HG03135 (cell line): Measurements from ENCODE around the gene OLIG1.

Experiments used
- ATAC-seq: cut with Tn5 transposase; IDR thresholded peaks from one replicate; pipeline ENCODE4 v1.9.1; 2021; ENCODE audit warnings: mild to moderate bottlenecking, moderate library complexity; ENCODE audit not compliant: unreplicated experiment

Gene OLIG1

DNA sequence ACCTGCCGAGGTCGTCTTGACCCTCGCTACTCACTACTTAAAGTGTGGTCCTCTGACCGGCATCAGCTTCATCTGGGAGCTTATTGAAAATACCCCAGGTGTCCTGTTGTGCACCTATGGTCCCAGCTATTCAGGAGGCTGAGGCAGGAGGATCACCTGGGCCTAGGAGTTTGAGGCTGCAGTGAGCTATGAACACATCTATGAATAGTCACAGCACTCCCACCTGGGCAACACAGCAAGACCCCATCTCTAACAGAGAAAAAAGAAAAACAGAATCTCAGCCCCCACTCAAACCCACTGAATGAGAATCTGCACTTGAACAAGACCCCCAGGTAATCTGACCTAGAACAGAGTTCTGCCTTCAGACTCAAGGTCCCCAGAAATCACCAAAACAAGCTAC, 8.7 kb upstream of the OLIG1 start:
- no peak for ATAC-seq

GRCh38 chr21:33063375-33063883, 6.5 kb upstream of the OLIG1 start:
- no peak for ATAC-seq

DNA sequence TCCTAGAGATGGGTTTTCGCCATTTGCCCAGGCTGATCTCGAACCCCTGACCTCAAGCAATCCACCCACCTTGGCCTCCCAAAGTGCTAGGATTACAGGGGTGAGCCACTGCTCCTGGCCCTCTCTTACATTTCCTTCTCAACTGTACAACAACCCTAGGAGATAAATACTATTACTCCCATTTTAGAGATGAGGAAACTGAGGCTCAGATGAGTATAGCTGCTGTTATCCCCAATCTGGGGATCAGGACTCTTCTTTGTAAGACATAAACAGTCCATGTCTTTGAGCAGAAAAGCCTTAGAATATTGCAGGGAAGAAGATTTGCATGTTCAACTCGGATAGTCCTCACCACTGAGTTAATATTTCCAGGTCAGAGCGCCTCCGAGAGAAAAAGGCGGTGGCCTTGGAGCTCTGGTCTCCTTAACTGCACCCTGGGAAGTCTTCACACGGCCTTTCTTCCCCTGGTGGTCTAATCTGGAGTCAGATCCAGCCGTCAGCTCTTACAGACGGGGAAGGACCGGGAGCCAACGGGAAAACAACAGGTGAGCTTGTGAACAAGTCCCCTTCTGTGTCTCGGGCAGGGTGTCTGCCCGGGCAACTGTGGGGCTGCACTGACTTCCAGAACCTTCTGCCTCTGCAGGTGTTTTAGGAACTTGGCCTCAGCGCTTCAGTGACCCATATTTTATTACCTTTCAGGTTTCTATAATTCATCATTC, 5.9 kb upstream of the OLIG1 start:
- no peak for ATAC-seq

GRCh38 chr21:33064623-33065390, 5.1 kb upstream of the OLIG1 start:
- no peak for ATAC-seq

GRCh38 chr21:33067043-33067442, 2.9 kb upstream of the OLIG1 start:
- no peak for ATAC-seq

DNA sequence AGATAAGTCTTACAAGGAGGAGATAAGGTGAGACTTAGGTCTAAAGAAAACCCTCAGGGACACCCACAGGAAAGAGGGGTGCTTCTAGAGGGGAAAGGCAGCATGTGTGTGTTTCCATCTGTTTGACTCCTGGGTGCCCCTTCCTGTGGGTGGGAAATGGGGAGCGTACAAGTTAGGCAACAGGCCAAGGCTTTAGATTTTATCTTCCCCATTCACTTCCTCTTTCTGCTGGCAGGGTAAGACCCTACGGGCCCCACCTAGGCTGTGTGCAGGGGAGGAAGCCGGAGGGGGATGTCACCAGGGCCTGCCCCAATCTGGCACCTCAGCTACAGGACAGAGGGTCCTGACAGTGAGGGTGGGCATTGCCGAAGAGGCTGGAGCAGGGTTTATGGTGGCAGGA, 2.5 kb upstream of the OLIG1 start:
- no peak for ATAC-seq

- ATAC-seq: no peak
Observed at GRCh38 chr21:33069243-33069642, 698 bp upstream of the OLIG1 start.

DNA sequence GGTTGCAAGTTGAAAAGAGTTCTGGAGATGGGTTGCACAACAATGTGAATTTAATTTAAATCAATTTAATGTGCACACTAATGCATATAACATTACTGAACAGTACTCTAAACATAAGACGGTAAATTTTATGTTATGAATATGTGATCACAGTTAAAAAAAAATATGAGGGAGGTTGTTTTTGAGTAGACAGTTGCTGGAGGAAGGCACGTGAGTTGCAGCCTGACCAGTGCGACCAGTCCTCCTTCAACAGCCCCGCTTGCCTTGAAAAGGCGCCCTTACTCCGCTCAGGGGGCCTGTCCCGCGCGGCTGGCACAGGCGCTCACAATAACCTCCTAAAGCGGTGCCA, 322 bp upstream of the OLIG1 start:
- no peak for ATAC-seq

GRCh38 chr21:33070744-33070997, 730 bp downstream of the OLIG1 start:
- ATAC-seq: no peak

- no peak for ATAC-seq
Observed at GRCh38 chr21:33070998-33071769, 1.2 kb downstream of the OLIG1 start.

DNA sequence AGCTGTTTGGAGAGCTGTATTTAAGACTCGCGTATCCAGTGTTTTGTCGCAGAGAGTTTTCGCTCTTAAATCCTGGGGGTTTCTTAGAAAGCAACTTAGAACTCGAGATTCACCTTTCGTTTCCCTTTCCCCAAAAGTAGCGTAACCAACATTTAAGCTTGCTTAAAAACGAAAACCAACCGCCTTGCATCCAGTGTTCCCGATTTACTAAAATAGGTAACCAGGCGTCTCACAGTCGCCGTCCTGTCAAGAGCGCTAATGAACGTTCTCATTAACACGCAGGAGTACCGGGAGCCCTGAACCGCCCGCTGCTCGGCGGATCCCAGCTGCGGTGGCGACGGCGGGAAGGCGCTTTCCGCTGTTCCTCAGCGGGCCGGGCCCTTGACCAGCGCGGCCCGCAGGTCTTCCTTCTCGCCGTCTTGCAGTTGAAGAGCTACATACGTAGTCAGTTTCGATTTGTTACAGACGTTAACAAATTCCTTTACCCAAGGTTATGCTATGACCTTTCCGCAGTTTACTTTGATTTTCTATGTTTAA, 1.9 kb downstream of the OLIG1 start:
- no peak for ATAC-seq

DNA sequence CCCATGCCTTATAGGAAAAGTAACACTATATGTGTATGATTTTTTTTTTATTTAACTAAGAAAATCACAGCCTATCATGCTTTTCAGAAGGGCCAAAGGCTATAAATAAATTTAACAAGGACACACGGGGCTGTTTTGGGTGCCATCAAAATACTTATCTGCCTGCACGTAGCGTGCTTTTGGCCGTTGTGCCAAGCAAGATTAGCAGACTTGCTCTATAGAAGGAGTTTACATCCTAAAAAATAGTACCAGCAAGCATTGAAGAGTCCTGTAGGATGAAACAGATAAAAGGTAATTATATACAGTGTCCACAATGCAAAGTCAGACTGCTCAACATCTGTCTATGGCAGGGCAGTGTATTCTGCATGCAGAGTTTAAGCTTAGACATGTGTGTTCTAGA, 3.7 kb downstream of the OLIG1 start:
- no peak for ATAC-seq

- no peak for ATAC-seq
Observed at GRCh38 chr21:33075128-33075527, 5.2 kb downstream of the OLIG1 start.

GRCh38 chr21:33075596-33076195, 5.8 kb downstream of the OLIG1 start:
- ATAC-seq: no peak

GRCh38 chr21:33076600-33077329, 6.8 kb downstream of the OLIG1 start:
- ATAC-seq: no peak

DNA sequence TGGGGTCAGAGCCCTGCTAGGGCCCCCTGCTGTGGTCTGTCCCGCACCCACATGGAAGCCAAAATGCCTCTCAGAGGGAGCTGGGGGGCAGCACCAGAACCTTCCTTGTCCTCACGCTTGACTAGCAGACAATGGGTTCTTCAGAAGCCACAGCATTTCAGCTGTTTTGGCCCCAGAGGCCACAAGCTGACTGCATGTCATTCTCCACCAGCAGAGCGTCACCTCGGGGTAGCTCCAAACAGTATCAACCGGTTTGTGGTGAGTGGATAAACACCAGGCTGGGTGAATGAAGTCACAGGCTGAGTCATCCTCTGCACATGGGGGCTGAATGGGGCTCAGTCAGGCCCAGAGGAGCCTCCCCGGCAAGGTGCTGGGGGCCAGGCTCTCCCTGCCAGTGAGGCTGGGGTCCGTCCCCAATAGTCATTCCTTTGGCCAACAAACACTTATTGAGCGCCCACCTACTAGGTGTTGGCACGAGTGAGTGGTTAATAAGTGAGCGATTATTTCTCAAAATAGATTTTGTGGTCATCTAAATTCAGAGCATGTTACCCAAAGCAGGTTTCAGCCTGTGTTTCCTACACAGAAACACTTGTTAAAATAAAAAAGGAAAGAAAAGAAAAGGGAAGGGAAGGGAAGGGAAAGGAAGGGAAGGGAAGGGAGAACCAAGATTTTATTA, 9.1 kb downstream of the OLIG1 start:
- ATAC-seq: peak; percentile 96

DNA sequence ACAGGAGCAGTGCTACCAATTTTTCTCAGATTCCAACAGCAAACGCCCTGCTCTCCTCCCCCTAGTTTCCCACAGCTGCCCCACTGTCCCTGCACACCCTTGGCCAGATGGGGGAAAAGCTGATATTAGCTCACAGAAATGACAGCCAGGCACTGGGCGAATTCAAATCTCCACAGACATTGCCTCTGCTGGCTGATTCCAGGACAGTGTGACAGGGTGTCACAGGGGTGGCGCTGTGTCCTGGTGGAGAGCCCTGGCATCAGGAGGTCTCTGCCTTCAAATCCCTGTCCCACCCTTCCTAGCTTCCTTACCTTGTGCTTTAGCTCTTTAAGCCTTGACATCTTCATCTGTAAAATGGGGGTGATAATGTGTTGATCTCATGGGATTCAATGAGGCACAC, 10.4 kb downstream of the OLIG1 start:
- ATAC-seq: no peak

GRCh38 chr21:33080776-33081175, 10.8 kb downstream of the OLIG1 start:
- ATAC-seq: no peak

- no peak for ATAC-seq
Observed at GRCh38 chr21:33088384-33088783, 18.4 kb downstream of the OLIG1 start.
